ENCODE data around the gene EYS.

DNA sequence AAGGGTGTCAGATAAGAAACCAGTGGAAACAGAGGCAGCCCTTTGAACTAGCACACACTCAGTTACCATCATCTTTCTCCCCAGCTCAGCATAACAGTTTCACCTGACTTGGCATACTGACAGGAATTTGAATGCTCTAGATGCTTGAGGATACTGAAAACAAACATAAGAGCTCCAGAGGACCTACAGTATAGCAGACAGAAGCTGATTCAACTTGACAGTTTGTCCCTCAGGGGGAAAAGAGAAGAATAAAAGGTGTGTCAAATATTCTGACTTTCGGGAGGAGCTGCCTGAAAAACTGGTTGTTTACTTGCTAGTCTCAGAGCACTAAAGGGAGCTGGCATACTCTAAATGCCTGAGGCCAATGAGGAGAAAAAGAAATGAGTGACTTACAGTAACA lies 35.1 kb downstream of the EYS start:
- no peak for TF ChIP-seq ZNF274 (IDR thresholded peaks at IDR 0.05; ENCODE audit: low read depth, low read length)
- no peak for TF ChIP-seq SUZ12 (IDR thresholded peaks at IDR 0.05; ENCODE audit: extremely low read depth, insufficient read depth, insufficient read length)
